ENCODE results near the gene SOX1. TPM values are rescaled to one million over a fixed set of nuclear protein-coding genes. Genes with fewer than 3 reads are reported as not detected.

SOX1 gene
- total and polyA plus RNA-seq, 10 of the 15 experiments (the other 5 are each of a cell fraction or from before 2014, with no cell fraction given), result not detected

DNA sequence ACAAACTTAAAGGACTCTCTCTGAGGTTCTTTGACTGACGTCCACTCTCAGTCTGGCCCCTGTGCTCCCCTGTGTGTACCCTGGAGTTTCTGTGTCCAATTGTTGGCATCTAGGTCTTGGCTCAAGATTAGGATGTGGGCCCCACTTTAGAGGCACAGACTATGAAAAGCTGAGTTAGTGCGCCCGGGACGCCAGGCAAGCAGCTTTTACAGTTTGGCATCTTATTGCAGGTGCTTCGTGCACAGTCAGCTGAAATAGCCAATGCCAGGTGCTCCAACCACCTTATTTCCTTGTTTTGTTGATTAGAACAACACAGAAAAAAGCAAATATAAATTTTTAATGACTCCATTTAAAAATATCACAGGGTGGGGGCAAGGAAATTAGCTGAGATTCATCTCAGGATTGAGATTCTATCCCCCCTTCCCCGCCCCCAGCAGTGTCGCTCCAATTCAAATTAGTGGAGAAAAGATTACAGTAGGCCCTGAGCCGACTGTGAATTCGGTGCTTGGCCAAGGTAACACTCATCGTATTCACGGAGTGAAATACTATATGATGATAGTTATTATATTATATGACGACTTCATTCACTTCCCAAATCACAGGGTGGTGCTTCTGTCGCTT lies 4.3 kb downstream of the SOX1 start:
- Histone ChIP-seq H3K4me1 (ENCODE audit: control insufficient read depth, insufficient read depth, low read length) (no peaks in the 10 kb centered on the region), H3K4me3 (no peak overlapping the region), H3K27ac (ENCODE audit: control insufficient read depth, insufficient read depth) (no peak overlapping the region), H3K9me3 (replicated peaks; ENCODE audit: control insufficient read depth, insufficient read depth, low read length) (no peaks in the 10 kb centered on the region; the same call in 2 of the 3 replicates), H4K20me1 (ENCODE audit: control insufficient read depth, insufficient read depth) (no peaks in the 10 kb centered on the region), H3K36me3 (ENCODE audit: control insufficient read depth in 2 of 2, insufficient read depth in 2 of 2, low read length in 1 of 2) (no peaks in the 10 kb centered on the region), H3K9ac (ENCODE audit: control insufficient read depth, insufficient read depth, low read length) (no peak overlapping the region), H3K79me2 (ENCODE audit: control insufficient read depth, insufficient read depth, low read length) (no peaks in the 10 kb centered on the region), H3K4me2 (ENCODE audit: control insufficient read depth, insufficient read depth) (no peak overlapping the region), H2AFZ (ENCODE audit: control insufficient read depth, low read depth, low read length) (no peak overlapping the region), H3K27me3 (replicated peaks in 1 of 2; ENCODE audit: control insufficient read depth in 2 of 2, insufficient read depth in 2 of 2, low read length in 1 of 2) (peaks cover 0 to 3% of the 10 kb centered on the region in 2 experiments; a peak in 1 of 4 replicates)
- WGBS (ENCODE audit: insufficient coverage, insufficient replicate concordance, low lambda C conversion rate, missing lambda C conversion rate), result 19% methylated on average over 13 of the region's 13 CpGs
- intact Hi-C loops (cut with micrococcal nuclease; ENCODE audit: unreplicated experiment), result no loop called here
- ChIA-PET SMC1A (ENCODE audit: uncharacterized antibody, unreplicated experiment) (no interaction called here), CTCF (no interaction called here), POLR2A (no interaction called here), RAD21 (ENCODE audit: unreplicated experiment) (no interaction called here)
- BruUV-seq (replicated peaks), result no TSS peak
- in situ Hi-C loops (cut with MboI), result no loop called here
- FAIRE-seq (no peak), DNase-seq (ENCODE audit: low read depth, low spot score) (no peak), ATAC-seq (no peak)
- TF ChIP-seq, protein P1, sequence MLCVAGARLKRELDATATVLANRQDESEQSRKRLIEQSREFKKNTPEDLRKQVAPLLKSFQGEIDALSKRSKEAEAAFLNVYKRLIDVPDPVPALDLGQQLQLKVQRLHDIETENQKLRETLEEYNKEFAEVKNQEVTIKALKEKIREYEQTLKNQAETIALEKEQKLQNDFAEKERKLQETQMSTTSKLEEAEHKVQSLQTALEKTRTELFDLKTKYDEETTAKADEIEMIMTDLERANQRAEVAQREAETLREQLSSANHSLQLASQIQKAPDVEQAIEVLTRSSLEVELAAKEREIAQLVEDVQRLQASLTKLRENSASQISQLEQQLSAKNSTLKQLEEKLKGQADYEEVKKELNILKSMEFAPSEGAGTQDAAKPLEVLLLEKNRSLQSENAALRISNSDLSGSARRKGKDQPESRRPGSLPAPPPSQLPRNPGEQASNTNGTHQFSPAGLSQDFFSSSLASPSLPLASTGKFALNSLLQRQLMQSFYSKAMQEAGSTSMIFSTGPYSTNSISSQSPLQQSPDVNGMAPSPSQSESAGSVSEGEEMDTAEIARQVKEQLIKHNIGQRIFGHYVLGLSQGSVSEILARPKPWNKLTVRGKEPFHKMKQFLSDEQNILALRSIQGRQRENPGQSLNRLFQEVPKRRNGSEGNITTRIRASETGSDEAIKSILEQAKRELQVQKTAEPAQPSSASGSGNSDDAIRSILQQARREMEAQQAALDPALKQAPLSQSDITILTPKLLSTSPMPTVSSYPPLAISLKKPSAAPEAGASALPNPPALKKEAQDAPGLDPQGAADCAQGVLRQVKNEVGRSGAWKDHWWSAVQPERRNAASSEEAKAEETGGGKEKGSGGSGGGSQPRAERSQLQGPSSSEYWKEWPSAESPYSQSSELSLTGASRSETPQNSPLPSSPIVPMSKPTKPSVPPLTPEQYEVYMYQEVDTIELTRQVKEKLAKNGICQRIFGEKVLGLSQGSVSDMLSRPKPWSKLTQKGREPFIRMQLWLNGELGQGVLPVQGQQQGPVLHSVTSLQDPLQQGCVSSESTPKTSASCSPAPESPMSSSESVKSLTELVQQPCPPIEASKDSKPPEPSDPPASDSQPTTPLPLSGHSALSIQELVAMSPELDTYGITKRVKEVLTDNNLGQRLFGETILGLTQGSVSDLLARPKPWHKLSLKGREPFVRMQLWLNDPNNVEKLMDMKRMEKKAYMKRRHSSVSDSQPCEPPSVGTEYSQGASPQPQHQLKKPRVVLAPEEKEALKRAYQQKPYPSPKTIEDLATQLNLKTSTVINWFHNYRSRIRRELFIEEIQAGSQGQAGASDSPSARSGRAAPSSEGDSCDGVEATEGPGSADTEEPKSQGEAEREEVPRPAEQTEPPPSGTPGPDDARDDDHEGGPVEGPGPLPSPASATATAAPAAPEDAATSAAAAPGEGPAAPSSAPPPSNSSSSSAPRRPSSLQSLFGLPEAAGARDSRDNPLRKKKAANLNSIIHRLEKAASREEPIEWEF (IDR thresholded peaks at IDR 0.05; ENCODE audit: insufficient replicate concordance, low read depth, low read length), result no peak
- TF ChIP-seq ZNF207 (IDR thresholded peaks at IDR 0.05; ENCODE audit: borderline replicate concordance) (no peak), TCF12 (IDR thresholded peaks at IDR 0.05; ENCODE audit: low read depth, low read length) (no peak), WRNIP1 (IDR thresholded peaks at IDR 0.05; ENCODE audit: borderline replicate concordance, low read depth, low read length) (no peak), CHD1 (IDR thresholded peaks at IDR 0.05; ENCODE audit: low read depth, low read length) (no peak), EGR1 (IDR thresholded peaks at IDR 0.05; ENCODE audit: borderline replicate concordance in 1 of 2, low read depth in 2 of 2, low read length in 2 of 2) (no peak), HCFC1 (IDR thresholded peaks at IDR 0.05; ENCODE audit: low read length) (no peak), ZNF622 (IDR thresholded peaks at IDR 0.05) (no peak), SREBF1 (IDR thresholded peaks at IDR 0.05; ENCODE audit: low read length) (no peak), IRF4 (IDR thresholded peaks at IDR 0.05; ENCODE audit: low read depth, low read length) (no peak), STAT1 (conservative IDR thresholded peaks at IDR 0.05) (no peak)
- TF ChIP-seq, protein P2, sequence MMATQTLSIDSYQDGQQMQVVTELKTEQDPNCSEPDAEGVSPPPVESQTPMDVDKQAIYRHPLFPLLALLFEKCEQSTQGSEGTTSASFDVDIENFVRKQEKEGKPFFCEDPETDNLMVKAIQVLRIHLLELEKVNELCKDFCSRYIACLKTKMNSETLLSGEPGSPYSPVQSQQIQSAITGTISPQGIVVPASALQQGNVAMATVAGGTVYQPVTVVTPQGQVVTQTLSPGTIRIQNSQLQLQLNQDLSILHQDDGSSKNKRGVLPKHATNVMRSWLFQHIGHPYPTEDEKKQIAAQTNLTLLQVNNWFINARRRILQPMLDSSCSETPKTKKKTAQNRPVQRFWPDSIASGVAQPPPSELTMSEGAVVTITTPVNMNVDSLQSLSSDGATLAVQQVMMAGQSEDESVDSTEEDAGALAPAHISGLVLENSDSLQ (IDR thresholded peaks at IDR 0.05), result no peak
- TF ChIP-seq, protein P3, sequence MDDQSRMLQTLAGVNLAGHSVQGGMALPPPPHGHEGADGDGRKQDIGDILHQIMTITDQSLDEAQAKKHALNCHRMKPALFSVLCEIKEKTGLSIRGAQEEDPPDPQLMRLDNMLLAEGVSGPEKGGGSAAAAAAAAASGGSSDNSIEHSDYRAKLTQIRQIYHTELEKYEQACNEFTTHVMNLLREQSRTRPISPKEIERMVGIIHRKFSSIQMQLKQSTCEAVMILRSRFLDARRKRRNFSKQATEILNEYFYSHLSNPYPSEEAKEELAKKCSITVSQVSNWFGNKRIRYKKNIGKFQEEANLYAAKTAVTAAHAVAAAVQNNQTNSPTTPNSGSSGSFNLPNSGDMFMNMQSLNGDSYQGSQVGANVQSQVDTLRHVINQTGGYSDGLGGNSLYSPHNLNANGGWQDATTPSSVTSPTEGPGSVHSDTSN (IDR thresholded peaks at IDR 0.05; ENCODE audit: insufficient replicate concordance, low read depth, low read length), result no peak
